Stomach (tissue), 9 donors: ENCODE data around the gene PHOSPHO1. TPM values are rescaled to one million over a fixed set of nuclear protein-coding genes. Genes with fewer than 3 reads are reported as not detected.

ENCODE experiments used
- DNase-seq, 2 donors: peaks; one replicate each; pipeline versions ENCODE4 v3.0.0 to v3.0.0-alpha.2; 2013 to 2019
- H3K27ac ChIP-seq, 5 donors: fragments of 200-600 bp in 4 of 5; sonication (generic) in 4 of 5; one replicate each; pipeline ENCODE4 v1.5.1; 2013 to 2019; ENCODE audit warnings: mild to moderate bottlenecking in 1 of 5, moderate library complexity in 1 of 5
- H3K27me3 ChIP-seq, 3 donors: fragments of 200-600 bp; sonication (generic); one replicate each; pipeline ENCODE4 v1.5.1; 2017 to 2019; ENCODE audit warnings: mixed run types in 1 of 3
- H3K36me3 ChIP-seq, 4 donors: fragments of 200-600 bp; sonication (generic); 1 replicate in 3 of 4; 2 replicates in 1 of 4; pipeline ENCODE4 v1.5.1; 2016 to 2019
- H3K4me1 ChIP-seq, 4 donors: fragments of 200-600 bp; sonication (generic); one replicate each; pipeline ENCODE4 v1.5.1; 2016 to 2019
- H3K4me3 ChIP-seq, 4 donors: fragments of 200-600 bp; sonication (generic) in 3 of 4; one replicate each; pipeline ENCODE4 v1.5.1; 2016 to 2019; ENCODE audit warnings: mild to moderate bottlenecking in 1 of 4
- H3K9me3 ChIP-seq, 4 donors: fragments of 200-600 bp; sonication (generic); one replicate each; pipeline ENCODE4 v1.5.1; 2016 to 2019
- EP300 ChIP-seq: sonication (generic); formaldehyde crosslinking; IDR thresholded peaks from one replicate; pipeline ENCODE4 v1.6.1; 2017; ENCODE audit warnings: antibody characterized with exemption
- POLR2A ChIP-seq, 4 donors: fragments of 450-650 bp; IDR thresholded peaks; one replicate each; pipeline ENCODE4 v1.6.1; 2016; ENCODE audit warnings: antibody characterized with exemption in 4 of 4, control low read depth in 2 of 4, mild to moderate bottlenecking in 1 of 4, moderate library complexity in 1 of 4
- POLR2AphosphoS5 ChIP-seq, 3 donors: sonication (generic); formaldehyde crosslinking; IDR thresholded peaks; one replicate each; pipeline ENCODE4 v1.6.1; 2016; ENCODE audit warnings: antibody characterized with exemption in 3 of 3
- WGBS, 5 donors: extraction: QIAGEN DNeasy Blood & Tissue Kit in 3 of 5; methylation state at CpG; one replicate each; pipeline versions ENCODE4 v1.1.5 to v1.1.7; 2013 to 2018; 5-methylcytosine and 5-hydroxymethylcytosine counted together
- intact Hi-C: fragments of 100-400 bp; cut with DNase I; formaldehyde crosslinking; loops from one replicate; pipeline ENCODE4 v1.15.1; 2023; ENCODE audit warnings: low total_unique reads
- polyA plus RNA-seq, 3 donors: library from polyadenylated mRNA; stranded (reverse); fragments of 200-250 nt; gene quantifications; one replicate each; pipeline ENCODE4 v1.2.3, GENCODE V29; 2013
- total RNA-seq, 5 donors: library from RNA; depleted of rRNA; stranded (reverse); fragments of >200 nt; gene quantifications; one replicate each; pipeline versions ENCODE4 v1.1.0 to v1.2.3, GENCODE V29; 2014 to 2016
- TF ChIP-seq, protein P1 (sequence below), 7 experiments: fragments of 450-650 bp in 4 of 7; fragments of 200-600 bp in 3 of 7; sonication (generic) in 3 of 7; IDR thresholded peaks; one replicate each; pipeline ENCODE4 v1.5.1; 2016 to 2019; ENCODE audit warnings: antibody characterized with exemption in 7 of 7, control low read depth in 2 of 7, mild to moderate bottlenecking in 1 of 7
- donor health status: healthy with polysubstance abuse.
- donor health status: Bipolar disorder and iron deficiency.
- donor health status: healthy.

PHOSPHO1 gene
- total and polyA plus RNA-seq, 8 donors, result 0.35 to 7.7 (median 1.7) TPM; not detected in 5

DNA sequence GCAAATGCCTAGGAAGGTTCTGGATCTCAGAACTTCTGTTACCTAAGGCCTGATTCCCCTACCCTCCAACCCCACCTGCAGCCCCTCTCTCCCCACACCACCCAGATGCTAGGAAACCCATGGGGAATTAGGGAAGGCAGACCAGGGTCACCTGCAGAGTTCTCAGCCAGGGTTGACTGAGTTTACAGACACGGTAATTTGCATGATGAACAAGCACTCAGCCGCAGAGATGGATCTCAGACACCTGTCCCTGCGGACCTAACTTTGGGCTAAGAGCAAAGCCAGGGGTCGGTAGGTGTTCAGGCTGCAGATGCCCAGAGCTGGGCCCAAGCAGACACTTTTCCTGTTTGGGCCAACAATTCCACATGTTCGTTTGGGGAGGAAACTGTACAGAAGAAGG lies 17.2 kb downstream of the PHOSPHO1 start:
- H3K4me1 ChIP-seq, result peaks cover 10 to 59% (median 29%) of the 10 kb centered on the region in 4 donors
- WGBS, 5 donors, result 69 to 80% (median 73%) methylated on average over 5 of the region's 5 CpGs
- TF ChIP-seq, protein P1, sequence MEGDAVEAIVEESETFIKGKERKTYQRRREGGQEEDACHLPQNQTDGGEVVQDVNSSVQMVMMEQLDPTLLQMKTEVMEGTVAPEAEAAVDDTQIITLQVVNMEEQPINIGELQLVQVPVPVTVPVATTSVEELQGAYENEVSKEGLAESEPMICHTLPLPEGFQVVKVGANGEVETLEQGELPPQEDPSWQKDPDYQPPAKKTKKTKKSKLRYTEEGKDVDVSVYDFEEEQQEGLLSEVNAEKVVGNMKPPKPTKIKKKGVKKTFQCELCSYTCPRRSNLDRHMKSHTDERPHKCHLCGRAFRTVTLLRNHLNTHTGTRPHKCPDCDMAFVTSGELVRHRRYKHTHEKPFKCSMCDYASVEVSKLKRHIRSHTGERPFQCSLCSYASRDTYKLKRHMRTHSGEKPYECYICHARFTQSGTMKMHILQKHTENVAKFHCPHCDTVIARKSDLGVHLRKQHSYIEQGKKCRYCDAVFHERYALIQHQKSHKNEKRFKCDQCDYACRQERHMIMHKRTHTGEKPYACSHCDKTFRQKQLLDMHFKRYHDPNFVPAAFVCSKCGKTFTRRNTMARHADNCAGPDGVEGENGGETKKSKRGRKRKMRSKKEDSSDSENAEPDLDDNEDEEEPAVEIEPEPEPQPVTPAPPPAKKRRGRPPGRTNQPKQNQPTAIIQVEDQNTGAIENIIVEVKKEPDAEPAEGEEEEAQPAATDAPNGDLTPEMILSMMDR (IDR thresholded peaks at IDR 0.05), result no peak
- TF ChIP-seq EP300, result no peak
- no peak for TF ChIP-seq POLR2A (IDR thresholded peaks at IDR 0.05)
- no peak for TF ChIP-seq POLR2AphosphoS5 (IDR thresholded peaks at IDR 0.05)
- H3K9me3 ChIP-seq, result no peaks in the 10 kb centered on the region
- H3K27me3 ChIP-seq, result peaks cover 0 to 34% (median 13%) of the 10 kb centered on the region in 3 donors
- H3K4me3 ChIP-seq, result peak overlapping the region in 3 of 4 donors; percentile 7 to 44 (median 42)
- no peak overlapping the region for H3K27ac ChIP-seq
- H3K36me3 ChIP-seq, result no peaks in the 10 kb centered on the region
- intact Hi-C loops, result no loop called here
- DNase-seq, result no peak

DNA sequence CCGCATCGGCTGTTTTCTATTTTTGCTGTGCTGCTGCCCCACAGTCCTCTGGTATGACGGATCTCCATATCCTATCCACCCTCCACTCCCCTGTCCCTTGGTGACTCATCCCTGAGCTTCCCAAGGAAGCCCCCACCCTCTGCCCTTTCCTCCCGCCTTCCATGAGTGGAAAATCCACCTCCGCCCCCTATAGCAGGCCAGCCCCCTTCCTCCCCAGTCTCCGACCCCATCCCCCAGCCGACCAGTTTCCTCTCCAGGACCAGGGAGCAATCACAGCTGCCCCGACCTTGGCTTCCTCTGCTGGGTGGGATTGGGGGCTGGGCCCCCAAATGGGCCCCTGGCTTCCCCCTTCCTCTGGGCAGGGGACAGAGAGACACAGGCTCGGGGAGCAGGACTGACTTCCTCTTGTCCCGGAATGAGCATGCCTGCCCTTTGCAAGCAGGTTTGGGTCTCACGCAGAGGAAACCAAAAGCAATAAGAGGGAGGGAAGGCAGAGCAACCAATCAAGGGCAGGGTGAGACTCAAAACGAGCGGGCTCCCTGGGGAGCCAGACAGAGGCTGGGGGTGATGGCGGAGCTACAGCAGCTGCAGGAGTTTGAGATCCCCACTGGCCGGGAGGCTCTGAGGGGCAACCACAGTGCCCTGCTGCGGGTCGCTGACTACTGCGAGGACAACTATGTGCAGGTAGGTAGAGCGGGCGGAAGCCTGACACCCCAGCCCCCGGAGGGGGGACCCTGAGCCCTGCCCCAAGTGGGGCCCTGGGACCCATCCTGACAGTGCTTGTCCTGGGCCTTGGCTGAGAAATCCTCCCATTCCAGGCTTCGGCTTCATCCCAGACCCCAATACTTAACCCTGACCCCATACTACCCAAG lies 20.2 kb downstream of the PHOSPHO1 start, which contains the start of the genes ABI3 and GNGT2:
TSS of gene ABI3 (plus strand) at position 550 of the 872 bp plus-strand sequence. CDS start at position 568, 18 bp downstream.
TSS of gene GNGT2 (minus strand) at position 417 of the 872 bp plus-strand sequence. CDS start 3,152 bp downstream, outside the sequence.
- Histone ChIP-seq H3K27me3 (peaks cover 0 to 30% (median 13%) of the 10 kb centered on the region in 3 donors), H3K36me3 (no peaks in the 10 kb centered on the region), H3K27ac (peak within 1 kb of the TSS; percentile 31 to 86 (median 70)), H3K4me1 (peaks cover 10 to 32% (median 21%) of the 10 kb centered on the region in 4 donors), H3K9me3 (no peaks in the 10 kb centered on the region), H3K4me3 (peak within 1 kb of the TSS; percentile 34 to 45 (median 43))
- WGBS, 5 donors, result 33 to 43% (median 35%) methylated on average over 21 to 22 of the region's 22 CpGs
- TF ChIP-seq POLR2A (IDR thresholded peaks at IDR 0.05) (peak in 1 of 4 donors; percentile 33), POLR2AphosphoS5 (IDR thresholded peaks at IDR 0.05) (peak in 2 of 3 donors; percentile 70 to 73), EP300 (no peak)
- TF ChIP-seq, protein P1 (IDR thresholded peaks at IDR 0.05), result no peak
- intact Hi-C loops, result no loop called here
- peak; percentile 37 to 72 for DNase-seq

DNA sequence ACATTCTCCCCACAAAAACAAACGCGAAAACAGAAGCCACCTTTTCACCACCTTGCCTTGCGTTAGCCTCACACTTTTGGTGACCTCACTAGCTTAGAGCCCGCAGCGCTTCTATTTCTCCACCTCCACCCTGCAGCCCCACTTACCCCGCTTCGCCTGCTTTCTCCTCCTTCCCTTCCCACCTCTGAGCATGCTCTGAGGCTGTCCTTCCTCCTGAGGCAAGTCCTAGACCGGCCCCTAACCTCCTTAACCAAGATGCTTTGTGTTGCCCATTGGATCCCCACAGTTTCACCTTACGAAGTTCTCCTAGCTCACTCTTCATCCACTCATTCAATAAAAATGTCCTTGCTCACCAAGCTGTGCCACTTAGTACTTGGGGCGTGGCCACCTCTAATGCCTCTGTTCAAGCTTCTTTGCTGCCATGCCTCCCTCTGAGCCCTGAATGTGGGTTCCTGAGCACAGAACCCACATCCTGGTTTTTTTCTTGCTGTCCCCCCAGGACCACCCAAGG lies 21.5 kb downstream of the PHOSPHO1 start:
- Histone ChIP-seq H3K27ac (peak overlapping the region in 4 of 5 donors; percentile 69 to 86 (median 72)), H3K9me3 (no peaks in the 10 kb centered on the region), H3K27me3 (peaks cover 0 to 30% (median 13%) of the 10 kb centered on the region in 3 donors), H3K36me3 (no peaks in the 10 kb centered on the region), H3K4me1 (peaks cover 0 to 20% (median 10%) of the 10 kb centered on the region in 4 donors), H3K4me3 (no peak overlapping the region)
- no peak for DNase-seq
- TF ChIP-seq POLR2AphosphoS5 (IDR thresholded peaks at IDR 0.05), result no peak
- TF ChIP-seq POLR2A (IDR thresholded peaks at IDR 0.05), result no peak
- TF ChIP-seq EP300, result no peak
- TF ChIP-seq, protein P1 (IDR thresholded peaks at IDR 0.05), result no peak
- 72 to 81% (median 75%) methylated on average over 10 of the region's 10 CpGs for WGBS, 5 donors
- intact Hi-C loops, result no loop called here

DNA sequence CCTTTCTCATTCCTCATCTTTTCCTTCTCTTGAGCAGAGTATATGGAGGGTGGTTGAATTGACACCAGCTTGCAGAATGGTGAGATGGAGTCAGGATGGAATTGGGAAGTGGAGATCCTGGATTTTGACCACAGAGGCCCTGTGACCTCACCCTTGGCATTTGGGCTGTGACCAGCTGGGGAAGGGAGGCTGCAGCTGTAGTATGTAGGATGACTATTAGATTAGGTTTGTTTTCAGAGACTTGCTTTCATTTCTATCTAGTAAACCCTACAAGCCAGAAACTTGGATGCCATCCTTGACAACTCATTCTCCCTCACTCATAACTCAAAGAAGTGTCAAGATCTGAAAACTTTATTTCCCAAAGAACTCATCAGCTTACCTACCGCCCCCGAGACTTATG lies 26.1 kb downstream of the PHOSPHO1 start:
- Histone ChIP-seq H3K36me3 (no peaks in the 10 kb centered on the region), H3K27me3 (peaks cover 0 to 17% (median 2%) of the 10 kb centered on the region in 3 donors), H3K4me1 (peaks cover 0 to 8% (median 2%) of the 10 kb centered on the region in 4 donors), H3K4me3 (no peak overlapping the region), H3K9me3 (no peaks in the 10 kb centered on the region), H3K27ac (no peak overlapping the region)
- WGBS, 5 donors, result 93 to 97% (median 96%) methylated on average over 2 of the region's 2 CpGs
- DNase-seq, result no peak
- intact Hi-C loops, result no loop called here
- TF ChIP-seq POLR2A (IDR thresholded peaks at IDR 0.05) (no peak), EP300 (no peak), POLR2AphosphoS5 (IDR thresholded peaks at IDR 0.05) (no peak)
- TF ChIP-seq, protein P1 (IDR thresholded peaks at IDR 0.05), result no peak
